Measurements from ENCODE around the gene SLC29A3. TPM values are rescaled to one million over a fixed set of nuclear protein-coding genes. Genes with fewer than 3 reads are reported as not detected.
"Not testable (repeated sequence)": the region's sequence is repeated elsewhere in the genome, so short reads cannot be mapped to it uniquely, and the experiment has no call there.

Gene SLC29A3
- polyA plus RNA-seq, 4 donors = 0.45 to 16.9 (median 2.7) TPM

DNA sequence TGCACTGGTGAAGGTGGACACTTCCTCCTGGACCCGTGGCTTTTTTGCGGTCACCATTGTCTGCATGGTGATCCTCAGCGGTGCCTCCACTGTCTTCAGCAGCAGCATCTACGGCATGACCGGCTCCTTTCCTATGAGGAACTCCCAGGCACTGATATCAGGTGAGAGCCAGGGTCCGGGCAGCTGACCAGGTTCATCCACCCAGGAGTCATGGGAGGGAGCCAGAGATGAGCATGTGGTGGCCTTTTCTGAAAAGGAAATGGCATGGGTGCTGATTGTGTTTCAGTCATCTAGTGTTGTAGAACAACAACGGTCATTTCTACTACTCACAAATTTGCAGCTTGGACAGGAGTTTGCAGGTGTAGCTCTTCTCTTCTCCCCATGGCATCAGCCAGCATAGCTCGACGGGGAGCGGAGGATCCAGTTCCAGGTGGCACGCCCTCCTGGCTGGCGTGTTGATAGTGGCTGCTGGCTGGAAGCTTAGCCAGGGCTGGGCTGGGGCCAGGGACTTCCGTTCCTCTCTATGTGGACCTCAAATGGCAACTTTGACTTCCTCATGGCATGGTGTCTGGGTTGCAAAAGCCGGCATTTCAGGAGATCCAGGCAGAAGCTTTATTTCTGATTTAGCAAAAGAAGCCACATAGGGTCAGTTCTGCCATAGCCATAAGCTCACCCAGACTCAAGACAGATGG is 32.7 kb downstream of the SLC29A3 start:
- no peaks in the 10 kb centered on the region for H3K27me3 ChIP-seq (ENCODE audit: control insufficient read depth in 3 of 3, insufficient read depth in 3 of 3, low read length in 3 of 3)
- WGBS, 3 donors = 43 to 77% (median 64%) methylated on average over 14 of the region's 14 CpGs
- no peak for FAIRE-seq
- peak in 1 of 2 donors; percentile 38 for DNase-seq
- H3K27ac ChIP-seq (ENCODE audit: low read depth in 1 of 3, low read length in 2 of 3) = no peak overlapping the region
- H3K4me3 ChIP-seq (ENCODE audit: low read depth in 1 of 3, low read length in 3 of 3) = no peak overlapping the region
- no peaks in the 10 kb centered on the region for H3K4me1 ChIP-seq (ENCODE audit: control insufficient read depth in 3 of 3, insufficient read depth in 2 of 3, low read depth in 1 of 3, low read length in 2 of 3)
- peaks cover 0 to 6% of the 10 kb centered on the region in 2 donors for H3K9me3 ChIP-seq (ENCODE audit: control insufficient read depth in 2 of 2, insufficient read depth in 1 of 2, low read depth in 1 of 2, low read length in 1 of 2)
- H3K36me3 ChIP-seq (ENCODE audit: control insufficient read depth in 3 of 3, insufficient read depth in 2 of 3, low read depth in 1 of 3, low read length in 3 of 3) = peaks cover 0 to 81% (median 0%) of the 10 kb centered on the region in 3 donors

GRCh38 chr10:71353639-71354038 is 34.6 kb downstream of the SLC29A3 start:
- Histone ChIP-seq H3K9me3 (ENCODE audit: control insufficient read depth in 2 of 2, insufficient read depth in 1 of 2, low read depth in 1 of 2, low read length in 1 of 2) (peaks cover 0 to 2% of the 10 kb centered on the region in 2 donors), H3K4me3 (ENCODE audit: low read depth in 1 of 3, low read length in 3 of 3) (no peak overlapping the region), H3K27ac (ENCODE audit: low read depth in 1 of 3, low read length in 2 of 3) (no peak overlapping the region), H3K36me3 (ENCODE audit: control insufficient read depth in 3 of 3, insufficient read depth in 2 of 3, low read depth in 1 of 3, low read length in 3 of 3) (peaks cover 0 to 84% (median 0%) of the 10 kb centered on the region in 3 donors), H3K27me3 (ENCODE audit: control insufficient read depth in 3 of 3, insufficient read depth in 3 of 3, low read length in 3 of 3) (no peaks in the 10 kb centered on the region), H3K4me1 (ENCODE audit: control insufficient read depth in 3 of 3, insufficient read depth in 2 of 3, low read depth in 1 of 3, low read length in 2 of 3) (no peaks in the 10 kb centered on the region)
- DNase-seq (no peak), FAIRE-seq (no peak)
- WGBS, 3 donors = 72 to 81% (median 74%) methylated on average over 9 of the region's 9 CpGs

GRCh38 chr10:71354776-71355175 is 35.7 kb downstream of the SLC29A3 start:
- DNase-seq = no peak
- H3K9me3 ChIP-seq (ENCODE audit: control insufficient read depth in 2 of 2, insufficient read depth in 1 of 2, low read depth in 1 of 2, low read length in 1 of 2) = no peaks in the 10 kb centered on the region
- H3K27me3 ChIP-seq (ENCODE audit: control insufficient read depth in 3 of 3, insufficient read depth in 3 of 3, low read length in 3 of 3) = no peaks in the 10 kb centered on the region
- H3K36me3 ChIP-seq (ENCODE audit: control insufficient read depth in 3 of 3, insufficient read depth in 2 of 3, low read depth in 1 of 3, low read length in 3 of 3) = peaks cover 0 to 84% (median 0%) of the 10 kb centered on the region in 3 donors
- no peak overlapping the region for H3K4me3 ChIP-seq (ENCODE audit: low read depth in 1 of 3, low read length in 3 of 3)
- H3K27ac ChIP-seq (ENCODE audit: low read depth in 1 of 3, low read length in 2 of 3) = no peak overlapping the region
- FAIRE-seq = no peak
- WGBS, 3 donors = 87 to 92% (median 89%) methylated on average over 7 of the region's 7 CpGs
- no peaks in the 10 kb centered on the region for H3K4me1 ChIP-seq (ENCODE audit: control insufficient read depth in 3 of 3, insufficient read depth in 2 of 3, low read depth in 1 of 3, low read length in 2 of 3)

GRCh38 chr10:71355886-71356285 is 36.8 kb downstream of the SLC29A3 start:
- DNase-seq = no peak
- Histone ChIP-seq H3K27me3 (ENCODE audit: control insufficient read depth in 3 of 3, insufficient read depth in 3 of 3, low read length in 3 of 3) (no peaks in the 10 kb centered on the region), H3K4me1 (ENCODE audit: control insufficient read depth in 3 of 3, insufficient read depth in 2 of 3, low read depth in 1 of 3, low read length in 2 of 3) (no peaks in the 10 kb centered on the region), H3K27ac (ENCODE audit: low read depth in 1 of 3, low read length in 2 of 3) (no peak overlapping the region), H3K36me3 (ENCODE audit: control insufficient read depth in 3 of 3, insufficient read depth in 2 of 3, low read depth in 1 of 3, low read length in 3 of 3) (peaks cover 0 to 80% (median 0%) of the 10 kb centered on the region in 3 donors), H3K4me3 (ENCODE audit: low read depth in 1 of 3, low read length in 3 of 3) (no peak overlapping the region), H3K9me3 (ENCODE audit: control insufficient read depth in 2 of 2, insufficient read depth in 1 of 2, low read depth in 1 of 2, low read length in 1 of 2) (no peaks in the 10 kb centered on the region)
- WGBS, 3 donors = 93 to 96% (median 96%) methylated on average over 11 to 12 of the region's 12 CpGs
- FAIRE-seq = no peak

DNA sequence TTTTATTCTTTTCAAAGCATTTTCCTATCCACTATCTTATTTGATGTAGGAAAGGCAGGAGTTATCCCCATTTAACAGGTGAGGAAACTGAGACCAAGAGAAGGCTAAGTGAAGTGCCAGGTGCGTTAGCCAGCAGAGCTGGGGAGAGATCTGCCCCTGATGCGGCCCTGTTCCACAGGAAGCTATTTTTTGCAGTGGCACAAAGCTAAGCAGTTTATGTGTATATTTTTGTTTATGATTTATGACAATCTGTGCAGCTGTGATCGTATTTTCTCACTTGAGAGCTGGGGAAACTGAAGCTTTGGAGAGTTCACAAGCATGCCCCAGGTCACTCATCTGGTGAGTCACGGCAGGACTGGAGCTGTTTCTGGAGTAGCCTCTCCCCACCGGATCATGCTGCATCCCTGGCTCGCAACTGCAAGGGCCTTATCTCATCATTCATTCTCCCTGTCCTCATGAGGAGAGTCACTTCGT is 38.8 kb downstream of the SLC29A3 start:
- no peak overlapping the region for H3K27ac ChIP-seq (ENCODE audit: low read depth in 1 of 3, low read length in 2 of 3)
- no peaks in the 10 kb centered on the region for H3K4me1 ChIP-seq (ENCODE audit: control insufficient read depth in 3 of 3, insufficient read depth in 2 of 3, low read depth in 1 of 3, low read length in 2 of 3)
- no peak overlapping the region for H3K4me3 ChIP-seq (ENCODE audit: low read depth in 1 of 3, low read length in 3 of 3)
- 72 to 87% (median 85%) methylated on average over 7 of the region's 7 CpGs for WGBS, 3 donors
- FAIRE-seq = no peak
- DNase-seq = no peak
- H3K36me3 ChIP-seq (ENCODE audit: control insufficient read depth in 3 of 3, insufficient read depth in 2 of 3, low read depth in 1 of 3, low read length in 3 of 3) = peaks cover 0 to 78% (median 0%) of the 10 kb centered on the region in 3 donors
- no peaks in the 10 kb centered on the region for H3K27me3 ChIP-seq (ENCODE audit: control insufficient read depth in 3 of 3, insufficient read depth in 3 of 3, low read length in 3 of 3)
- no peaks in the 10 kb centered on the region for H3K9me3 ChIP-seq (ENCODE audit: control insufficient read depth in 2 of 2, insufficient read depth in 1 of 2, low read depth in 1 of 2, low read length in 1 of 2)

GRCh38 chr10:71358277-71358676 is 39.2 kb downstream of the SLC29A3 start:
- no peak overlapping the region for H3K4me3 ChIP-seq (ENCODE audit: low read depth in 1 of 3, low read length in 3 of 3)
- 81 to 94% (median 85%) methylated on average over 8 of the region's 8 CpGs for WGBS, 3 donors
- no peak overlapping the region for H3K27ac ChIP-seq (ENCODE audit: low read depth in 1 of 3, low read length in 2 of 3)
- H3K9me3 ChIP-seq (ENCODE audit: control insufficient read depth in 2 of 2, insufficient read depth in 1 of 2, low read depth in 1 of 2, low read length in 1 of 2) = no peaks in the 10 kb centered on the region
- H3K4me1 ChIP-seq (ENCODE audit: control insufficient read depth in 3 of 3, insufficient read depth in 2 of 3, low read depth in 1 of 3, low read length in 2 of 3) = no peaks in the 10 kb centered on the region
- no peaks in the 10 kb centered on the region for H3K27me3 ChIP-seq (ENCODE audit: control insufficient read depth in 3 of 3, insufficient read depth in 3 of 3, low read length in 3 of 3)
- peaks cover 0 to 78% (median 0%) of the 10 kb centered on the region in 3 donors for H3K36me3 ChIP-seq (ENCODE audit: control insufficient read depth in 3 of 3, insufficient read depth in 2 of 3, low read depth in 1 of 3, low read length in 3 of 3)
- no peak for FAIRE-seq
- DNase-seq = no peak

DNA sequence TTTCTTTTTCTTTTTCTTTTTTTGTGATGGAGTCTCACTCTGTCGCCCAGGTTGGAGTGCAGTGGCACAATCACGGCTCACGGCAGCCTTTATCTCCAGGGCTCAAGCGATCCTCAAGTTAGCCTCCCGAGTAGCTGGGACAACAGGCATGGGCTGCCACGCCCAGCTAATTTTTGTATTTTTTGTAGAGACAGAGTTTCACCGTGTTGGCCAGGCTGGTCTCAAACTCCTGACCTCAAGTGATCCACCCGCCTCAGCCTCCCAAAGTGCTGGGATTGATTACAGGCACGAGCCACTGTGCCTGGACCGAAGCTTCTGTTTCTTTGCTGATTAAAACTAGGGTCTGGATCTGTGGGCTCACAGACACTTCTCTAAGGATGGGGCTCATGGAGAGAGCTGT is 39.8 kb downstream of the SLC29A3 start:
- DNase-seq; FAIRE-seq; H3K27me3 ChIP-seq (ENCODE audit: control insufficient read depth in 3 of 3, insufficient read depth in 3 of 3, low read length in 3 of 3); H3K4me1 ChIP-seq (ENCODE audit: control insufficient read depth in 3 of 3, insufficient read depth in 2 of 3, low read depth in 1 of 3, low read length in 2 of 3); H3K9me3 ChIP-seq (ENCODE audit: control insufficient read depth in 2 of 2, insufficient read depth in 1 of 2, low read depth in 1 of 2, low read length in 1 of 2); H3K27ac ChIP-seq (ENCODE audit: low read depth in 1 of 3, low read length in 2 of 3); H3K4me3 ChIP-seq (ENCODE audit: low read depth in 1 of 3, low read length in 3 of 3): not testable (repeated sequence)
- peaks cover 0 to 78% (median 0%) of the 10 kb centered on the region in 3 donors for H3K36me3 ChIP-seq (ENCODE audit: control insufficient read depth in 3 of 3, insufficient read depth in 2 of 3, low read depth in 1 of 3, low read length in 3 of 3)
- 90 to 91% (median 90%) methylated on average over 10 of the region's 10 CpGs for WGBS, 3 donors

- WGBS, 3 donors = 64 to 77% (median 66%) methylated on average over 9 of the region's 9 CpGs
- no peak for DNase-seq
Observed at GRCh38 chr10:71359364-71360046, 40.4 kb downstream of the SLC29A3 start.

More at GRCh38 chr10:71359364-71360046, 40.4 kb downstream of the SLC29A3 start:
- no peaks in the 10 kb centered on the region for H3K27me3 ChIP-seq (ENCODE audit: control insufficient read depth in 3 of 3, insufficient read depth in 3 of 3, low read length in 3 of 3)
- no peaks in the 10 kb centered on the region for H3K9me3 ChIP-seq (ENCODE audit: control insufficient read depth in 2 of 2, insufficient read depth in 1 of 2, low read depth in 1 of 2, low read length in 1 of 2)
- peak overlapping the region in 1 of 3 donors; percentile 19 for H3K27ac ChIP-seq (ENCODE audit: low read depth in 1 of 3, low read length in 2 of 3)
- H3K4me3 ChIP-seq (ENCODE audit: low read depth in 1 of 3, low read length in 3 of 3) = no peak overlapping the region
- peaks cover 0 to 81% (median 0%) of the 10 kb centered on the region in 3 donors for H3K36me3 ChIP-seq (ENCODE audit: control insufficient read depth in 3 of 3, insufficient read depth in 2 of 3, low read depth in 1 of 3, low read length in 3 of 3)
- H3K4me1 ChIP-seq (ENCODE audit: control insufficient read depth in 3 of 3, insufficient read depth in 2 of 3, low read depth in 1 of 3, low read length in 2 of 3) = no peaks in the 10 kb centered on the region
- FAIRE-seq = no peak

Measured in small intestine (tissue), 7 donors.